ENCODE measurements around the gene PLXNB1.

GRCh38 chr3:48432411-48433371 is 2.8 kb upstream of the PLXNB1 start:
- TF ChIP-seq, protein P1, sequence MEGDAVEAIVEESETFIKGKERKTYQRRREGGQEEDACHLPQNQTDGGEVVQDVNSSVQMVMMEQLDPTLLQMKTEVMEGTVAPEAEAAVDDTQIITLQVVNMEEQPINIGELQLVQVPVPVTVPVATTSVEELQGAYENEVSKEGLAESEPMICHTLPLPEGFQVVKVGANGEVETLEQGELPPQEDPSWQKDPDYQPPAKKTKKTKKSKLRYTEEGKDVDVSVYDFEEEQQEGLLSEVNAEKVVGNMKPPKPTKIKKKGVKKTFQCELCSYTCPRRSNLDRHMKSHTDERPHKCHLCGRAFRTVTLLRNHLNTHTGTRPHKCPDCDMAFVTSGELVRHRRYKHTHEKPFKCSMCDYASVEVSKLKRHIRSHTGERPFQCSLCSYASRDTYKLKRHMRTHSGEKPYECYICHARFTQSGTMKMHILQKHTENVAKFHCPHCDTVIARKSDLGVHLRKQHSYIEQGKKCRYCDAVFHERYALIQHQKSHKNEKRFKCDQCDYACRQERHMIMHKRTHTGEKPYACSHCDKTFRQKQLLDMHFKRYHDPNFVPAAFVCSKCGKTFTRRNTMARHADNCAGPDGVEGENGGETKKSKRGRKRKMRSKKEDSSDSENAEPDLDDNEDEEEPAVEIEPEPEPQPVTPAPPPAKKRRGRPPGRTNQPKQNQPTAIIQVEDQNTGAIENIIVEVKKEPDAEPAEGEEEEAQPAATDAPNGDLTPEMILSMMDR (IDR thresholded peaks at IDR 0.05), result no peak
- TF ChIP-seq POLR2A (IDR thresholded peaks at IDR 0.05), result no peak
